K562 (cell line): Measurements from ENCODE around the gene TPMT. TPM values are rescaled to one million over a fixed set of nuclear protein-coding genes. Genes with fewer than 3 reads are reported as not detected.

Experiments used
- AFF1 ChIP-seq, 2 experiments: fragments of 450-650 bp; IDR thresholded peaks; 2 replicates each; pipeline ENCODE4 v1.6.1; 2018; ENCODE audit warnings: mild to moderate bottlenecking in 2 of 2, low read depth in 1 of 2; ENCODE audit not compliant: partially characterized antibody in 2 of 2
- BRD9 ChIP-seq: fragments of 450-650 bp; IDR thresholded peaks from 2 replicates; pipeline ENCODE4 v1.6.1; 2018; ENCODE audit warnings: low read depth; ENCODE audit not compliant: partially characterized antibody
- CEBPZ ChIP-seq: fragments of 150-350 bp; IDR thresholded peaks from 2 replicates; pipeline ENCODE4 v1.6.1; 2014; ENCODE audit warnings: low read depth, mild to moderate bottlenecking, low read length, borderline replicate concordance
- GABPB1 ChIP-seq: sonication (generic); formaldehyde crosslinking; IDR thresholded peaks from 2 replicates; pipeline ENCODE4 v1.8.0; 2022; ENCODE audit warnings: mild to moderate bottlenecking, missing genetic modification reagents
- JUND ChIP-seq, 2 experiments: IDR thresholded peaks; 2 replicates in 1 of 2; 3 replicates in 1 of 2; pipeline ENCODE4 v1.6.1; 2011; ENCODE audit warnings: borderline replicate concordance in 2 of 2, low read depth in 2 of 2, low read length in 2 of 2, improper control_type of control experiment in 1 of 2, missing biosample characterization in 1 of 2, missing genetic modification characterization in 1 of 2, missing genetic modification reagents in 1 of 2
- PHF8 ChIP-seq: fragments of 200-600 bp; sonication (generic); IDR thresholded peaks from 2 replicates; pipeline ENCODE4 v1.6.1; 2012; ENCODE audit warnings: mixed run types, mild to moderate bottlenecking, inconsistent platforms, low read length, moderate library complexity, borderline replicate concordance
- POLR2A ChIP-seq: fragments of 450-650 bp; conservative IDR thresholded peaks from 2 replicates; pipeline ENCODE4 v1.6.1; 2016
- RNF219 ChIP-seq: fragments of 250-450 bp; sonication (Bioruptor Pico); IDR thresholded peaks from 2 replicates; pipeline ENCODE4 v1.5.0; 2022; ENCODE audit warnings: mild to moderate bottlenecking
- SAP30 ChIP-seq: fragments of 200-600 bp; sonication (generic); IDR thresholded peaks from 2 replicates; pipeline ENCODE4 v1.6.1; 2012; ENCODE audit warnings: borderline replicate concordance, low read depth, mild to moderate bottlenecking, moderate library complexity, low read length, control low read depth, inconsistent platforms; ENCODE audit not compliant: insufficient read depth, poor library complexity, severe bottlenecking
- TBP ChIP-seq: optimal IDR thresholded peaks from 2 replicates; pipeline ENCODE3; 2011; ENCODE audit warnings: low read depth, low read length, improper control_type of control experiment
- ZFP91 ChIP-seq: sonication (generic); formaldehyde crosslinking; IDR thresholded peaks from 2 replicates; pipeline ENCODE4 v1.8.0; 2022; ENCODE audit warnings: mild to moderate bottlenecking, missing genetic modification reagents
- ZNF212 ChIP-seq: fragments of 450-650 bp; formaldehyde crosslinking; IDR thresholded peaks from 2 replicates; pipeline ENCODE4 v1.4.0; 2020; ENCODE audit warnings: mild to moderate bottlenecking
- ZSCAN29 ChIP-seq: fragments of 450-650 bp; IDR thresholded peaks from 2 replicates; pipeline ENCODE4 v1.6.1; 2017
- polyA plus RNA-seq, 8 experiments: library from polyadenylated mRNA; depleted of rRNA in 4 of 8; stranded (reverse) in 5 of 8; unstranded in 3 of 8; fragments of >200 nt; fragmentation: Nextera tagmentation in 2 of 8; fragmentation: Illumina TruSeq in 1 of 8; extraction: Ambion mirVana in 2 of 8; extraction: Trizol in 1 of 8; gene quantifications; 2 replicates each; pipeline versions ENCODE4 v1.2.1 to v1.2.3, GENCODE V29; 2011 to 2014; ENCODE audit warnings: inconsistent platforms in 1 of 8, missing spikeins in 1 of 8
- total RNA-seq, 7 experiments: library from RNA; depleted of rRNA in 6 of 7; stranded (reverse); fragments of >200 nt in 6 of 7; fragmentation: Illumina TruSeq in 2 of 7; extraction: Trizol in 2 of 7; gene quantifications; 2 replicates each; pipeline versions ENCODE4 v1.2.1 to v1.2.3, GENCODE V29; 2011 to 2021; ENCODE audit warnings: low replicate concordance in 1 of 7

TPMT gene
- total and polyA plus RNA-seq, 9 of the 15 experiments (the other 6 are each of a cell fraction or from before 2014, with no cell fraction given), result 24.2 to 67.4 (median 46.5) TPM

- TF ChIP-seq ZFP91 (no peak), SAP30 (peak; percentile 87), GABPB1 (peak; percentile 46; the same call in 1 of the 2 replicates), AFF1 (IDR thresholded peaks at IDR 0.05; ENCODE audit: low read depth in 1 of 2, partially characterized antibody in 2 of 2) (peak; percentile 51 to 66), BRD9 (peak; percentile 64), POLR2A (peak; percentile 92), CEBPZ (no peak), ZNF212 (CRISPR knock-in tag) (no peak), PHF8 (peak; percentile 67; the same call in 1 of the 2 replicates), ZSCAN29 (no peak), TBP (peak; percentile 64), RNF219 (no peak), JUND (IDR thresholded peaks at IDR 0.05; ENCODE audit: borderline replicate concordance, low read depth, low read length) (0 out of 2 replicates have a peak, but pooled peaks have one; percentile 46), JUND (tag; IDR thresholded peaks at IDR 0.05; ENCODE audit: borderline replicate concordance, low read depth, low read length) (0 out of 3 replicates have a peak, but pooled peaks have one; percentile 22)
Observed at GRCh38 chr6:18154507-18155149, at the start of gene TPMT (continued).
